ENCODE results near the gene STK11.

The STK11 gene

DNA sequence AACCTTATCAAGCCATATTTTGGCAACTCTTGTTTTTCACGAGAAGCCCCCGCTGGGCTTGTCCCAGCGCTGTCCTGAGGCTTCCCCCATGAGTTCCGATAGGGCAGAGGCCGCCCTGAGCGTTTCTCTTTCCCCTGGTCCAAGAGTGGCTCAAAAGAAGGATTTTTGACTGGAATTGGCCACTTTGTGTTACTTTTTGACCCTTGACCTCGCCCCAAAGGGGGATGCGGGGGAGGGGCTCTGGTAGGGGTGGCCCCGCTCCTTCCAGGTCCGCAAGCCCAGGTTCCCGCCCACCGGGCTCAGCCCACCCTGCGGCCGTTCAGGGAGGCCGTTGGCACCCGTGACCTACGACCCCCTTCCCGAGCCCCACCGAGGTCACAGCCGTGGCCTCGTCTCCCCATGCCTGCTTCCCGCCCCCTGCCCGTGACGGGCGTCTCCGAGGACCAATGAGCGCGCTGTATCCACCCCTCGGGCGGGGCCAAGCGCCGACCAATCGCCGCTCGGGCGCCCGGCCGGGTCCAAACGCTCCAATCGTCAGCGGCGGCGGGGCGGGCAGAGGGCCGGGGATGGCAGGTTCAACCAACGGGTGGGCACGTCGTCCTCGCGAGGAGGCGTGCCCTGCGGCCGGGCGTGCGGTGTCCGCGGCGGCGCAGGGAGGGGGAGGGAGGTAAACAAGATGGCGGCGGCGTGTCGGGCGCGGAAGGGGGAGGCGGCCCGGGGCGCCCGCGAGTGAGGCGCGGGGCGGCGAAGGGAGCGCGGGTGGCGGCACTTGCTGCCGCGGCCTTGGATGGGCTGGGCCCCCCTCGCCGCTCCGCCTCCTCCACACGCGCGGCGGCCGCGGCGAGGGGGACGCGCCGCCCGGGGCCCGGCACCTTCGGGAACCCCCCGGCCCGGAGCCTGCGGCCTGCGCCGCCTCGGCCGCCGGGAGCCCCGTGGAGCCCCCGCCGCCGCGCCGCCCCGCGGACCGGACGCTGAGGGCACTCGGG is at the start of gene STK11:
TSS of gene STK11 (plus strand) at position 665 of the 986 bp plus-strand sequence. CDS start 1,136 bp downstream, outside the sequence.
- FAIRE-seq, result peak; percentile 94

DNA sequence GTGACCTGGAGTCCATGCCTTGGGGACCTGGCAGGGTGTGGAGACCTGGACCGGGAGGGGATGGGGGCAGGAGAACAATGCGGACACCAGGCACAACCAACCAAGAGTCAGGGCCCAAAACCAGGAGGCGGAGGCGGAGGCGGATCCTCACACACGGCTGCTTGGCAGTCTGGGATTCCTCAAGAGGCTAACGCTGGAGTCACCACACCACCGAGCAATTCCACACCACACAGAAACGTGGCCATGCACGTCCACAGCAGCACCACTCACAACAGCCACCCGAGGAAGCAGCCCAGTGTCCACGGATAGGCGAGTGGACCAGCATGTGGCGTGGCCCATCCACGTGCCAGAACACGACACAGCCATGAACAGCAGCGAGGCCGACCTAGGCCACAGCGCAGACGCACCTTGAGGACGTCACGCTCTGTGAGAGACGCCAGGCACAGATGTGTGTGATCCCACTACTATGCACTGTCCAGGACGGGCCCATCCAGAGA is 49.2 kb upstream of the STK11 start:
- no peak for FAIRE-seq

DNA sequence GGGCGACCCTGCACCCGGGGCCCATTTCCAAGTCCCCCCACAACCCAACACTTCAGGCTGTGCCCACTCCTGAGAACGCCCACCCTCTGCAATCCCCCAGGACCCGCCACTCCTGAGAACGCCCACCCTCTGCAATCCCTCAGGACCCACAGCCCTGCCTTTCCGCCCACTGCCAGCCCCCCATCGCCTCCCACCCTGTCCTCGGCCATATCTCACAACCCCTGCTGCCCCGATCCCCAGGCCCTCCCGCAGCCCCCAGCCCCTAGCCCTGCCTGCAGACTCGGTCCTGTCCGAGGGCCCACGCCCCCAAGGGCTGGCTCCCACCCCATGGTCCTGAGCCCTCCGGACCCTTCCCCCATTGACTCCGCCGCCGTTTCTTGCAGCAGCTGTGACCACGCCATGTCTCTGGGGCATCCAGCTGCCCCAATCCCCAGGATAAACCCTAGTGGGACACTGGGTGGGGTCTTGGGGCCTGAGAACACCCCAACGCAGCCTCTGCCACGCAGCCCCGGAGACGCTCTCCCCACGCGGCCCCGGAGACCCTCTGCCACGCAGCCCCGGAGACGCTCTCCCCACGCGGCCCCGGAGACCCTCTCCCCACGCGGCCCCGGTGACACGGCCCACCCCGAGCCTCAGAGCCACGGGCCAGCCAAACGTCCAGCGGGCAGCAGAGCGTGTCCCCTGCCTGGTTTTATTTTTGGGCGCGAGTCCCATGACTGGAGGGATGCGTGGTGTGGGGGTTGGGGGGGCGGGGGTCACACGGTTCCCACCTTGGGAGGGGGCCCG is 48.6 kb upstream of the STK11 start:
- FAIRE-seq, result no peak

GRCh38 chr19:1157931-1158884 is 47.4 kb upstream of the STK11 start:
- FAIRE-seq, result no peak

GRCh38 chr19:1158885-1159448 is 46.6 kb upstream of the STK11 start:
- FAIRE-seq, result no peak

- FAIRE-seq, result no peak
Observed at GRCh38 chr19:1159864-1160595, 45.5 kb upstream of the STK11 start.

- no peak for FAIRE-seq
Observed at GRCh38 chr19:1161716-1162115, 43.9 kb upstream of the STK11 start.

- no peak for FAIRE-seq
Observed at GRCh38 chr19:1162404-1163282, 42.9 kb upstream of the STK11 start.

GRCh38 chr19:1163283-1163933 is 42.2 kb upstream of the STK11 start:
- no peak for FAIRE-seq

GRCh38 chr19:1163934-1164683 is 41.5 kb upstream of the STK11 start:
- FAIRE-seq, result no peak

DNA sequence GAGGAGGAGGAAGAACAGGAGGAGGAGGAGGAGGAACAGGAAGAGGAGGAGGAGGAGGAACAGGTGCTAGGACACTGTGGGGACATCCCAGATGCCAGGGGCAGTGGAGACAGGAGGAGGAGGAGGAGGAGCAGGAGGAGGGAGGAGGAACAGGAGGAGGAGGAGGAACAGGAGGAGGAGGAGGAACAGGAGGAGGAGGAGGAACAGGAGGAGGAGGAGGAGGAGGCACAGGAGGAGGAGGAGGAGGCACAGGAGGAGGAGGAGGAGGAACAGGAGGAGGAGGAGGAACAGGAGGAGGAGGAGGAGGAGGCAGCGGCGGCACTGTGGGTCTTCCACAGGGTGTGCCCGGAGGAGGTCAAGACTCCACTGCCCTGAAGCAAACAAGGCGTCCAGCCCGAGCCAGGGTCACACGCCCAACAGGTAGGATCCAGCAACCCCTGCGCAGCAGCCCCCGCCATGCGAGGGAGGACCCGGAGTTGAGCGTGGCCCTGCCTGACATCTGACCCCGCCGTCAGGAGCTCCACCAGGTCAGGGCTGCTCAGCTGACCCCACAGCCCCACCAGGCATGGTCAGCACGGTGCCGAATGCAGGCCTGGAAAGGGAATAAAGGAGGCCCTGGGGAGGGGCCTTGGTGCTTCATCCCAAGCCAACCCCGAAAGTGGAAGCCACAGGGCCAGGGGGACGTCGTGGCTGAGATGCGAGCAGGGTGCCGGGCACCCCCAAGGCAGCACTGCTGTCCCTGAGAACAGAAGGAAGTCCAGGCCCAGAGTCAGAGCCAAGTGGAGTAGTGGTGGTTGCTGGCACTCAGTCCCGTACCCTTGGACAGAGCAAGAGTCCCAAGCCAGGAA is 40.7 kb upstream of the STK11 start:
- no peak for FAIRE-seq

DNA sequence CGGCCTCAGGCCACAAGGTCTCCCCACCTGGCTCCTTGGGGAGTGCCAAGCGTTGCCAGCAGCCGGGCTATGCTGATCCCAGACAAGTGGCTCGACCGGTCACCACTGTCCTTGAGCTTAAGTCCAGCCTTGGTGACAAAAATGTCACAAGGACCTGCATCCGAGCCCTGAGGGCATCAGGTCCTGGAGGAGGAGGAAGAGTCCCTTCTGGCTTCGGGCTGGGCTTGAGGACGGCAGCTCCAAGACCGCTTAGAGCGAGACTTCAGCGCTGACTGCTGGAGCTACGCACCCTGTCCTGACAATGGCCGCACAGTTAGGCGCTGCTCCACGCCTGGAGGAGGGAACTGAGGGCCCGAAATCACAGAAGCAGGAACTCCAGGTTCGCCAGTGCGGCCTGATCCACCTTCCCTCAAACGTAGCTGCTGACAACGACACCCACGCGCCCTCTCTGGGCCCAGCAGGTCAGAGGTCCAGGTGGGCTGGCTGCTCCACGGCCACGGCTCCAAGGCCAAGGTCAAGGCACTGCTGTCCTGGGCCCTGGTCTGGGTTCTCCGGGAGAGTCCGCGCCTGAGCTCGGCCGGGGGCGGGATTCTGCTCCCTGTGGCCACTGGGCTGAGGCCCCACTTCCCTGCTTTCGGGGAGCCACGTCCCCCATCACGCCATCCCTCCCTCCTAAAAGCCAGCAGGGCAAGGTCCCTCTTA is 38.6 kb upstream of the STK11 start:
- FAIRE-seq, result no peak

GRCh38 chr19:1167687-1168571 is 37.6 kb upstream of the STK11 start:
- FAIRE-seq, result no peak

DNA sequence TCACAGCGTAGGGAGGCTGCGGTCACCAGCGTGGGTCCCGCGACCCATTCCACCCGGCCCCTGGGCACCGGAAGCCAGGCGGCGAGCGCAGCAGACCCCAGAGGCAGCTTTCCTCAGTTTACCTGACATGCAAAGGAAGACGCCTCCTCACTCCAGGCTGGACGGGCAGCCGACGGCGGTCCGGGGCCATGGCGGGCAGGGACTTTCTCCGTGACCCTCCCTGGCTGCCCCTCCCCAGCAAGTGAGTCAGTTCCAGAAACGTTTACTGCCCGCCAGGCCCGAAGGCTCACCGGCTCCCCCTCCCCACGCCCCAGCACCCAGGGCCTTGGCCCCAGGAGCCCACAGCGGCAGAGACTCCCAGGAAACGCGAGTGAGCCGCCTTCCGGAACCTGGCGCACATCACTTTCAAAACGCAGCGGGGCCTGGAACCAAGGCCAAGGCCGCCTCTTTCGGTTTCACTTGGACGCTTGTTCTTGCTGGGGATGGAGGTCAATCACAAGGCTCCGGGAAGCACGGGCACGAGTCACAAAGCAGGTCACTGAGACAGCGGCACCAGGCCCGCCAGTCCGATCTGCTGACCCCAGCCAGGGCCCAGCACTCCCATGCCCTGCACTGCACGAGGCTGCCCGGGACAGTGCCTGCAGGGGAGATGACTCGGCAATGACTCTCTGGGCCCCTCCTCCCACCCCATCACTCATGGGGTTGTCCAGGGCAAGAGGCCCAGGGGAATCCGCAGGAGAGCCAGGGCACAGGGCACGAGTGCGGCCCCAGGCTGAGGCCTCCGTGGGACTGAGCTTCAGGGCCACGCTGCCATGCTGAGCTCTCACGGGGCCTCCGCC is 36.8 kb upstream of the STK11 start:
- FAIRE-seq, result no peak

GRCh38 chr19:1169411-1169791 is 36.2 kb upstream of the STK11 start:
- no peak for FAIRE-seq

All from G401.6 (cell line).